GM19438 (cell line): Measurements from ENCODE around the gene BLCAP.

Source experiments
- ATAC-seq: cut with Tn5 transposase; IDR thresholded peaks from one replicate; pipeline ENCODE4 v1.9.1; 2021; ENCODE audit warnings: low read depth; ENCODE audit not compliant: unreplicated experiment

Gene BLCAP

DNA sequence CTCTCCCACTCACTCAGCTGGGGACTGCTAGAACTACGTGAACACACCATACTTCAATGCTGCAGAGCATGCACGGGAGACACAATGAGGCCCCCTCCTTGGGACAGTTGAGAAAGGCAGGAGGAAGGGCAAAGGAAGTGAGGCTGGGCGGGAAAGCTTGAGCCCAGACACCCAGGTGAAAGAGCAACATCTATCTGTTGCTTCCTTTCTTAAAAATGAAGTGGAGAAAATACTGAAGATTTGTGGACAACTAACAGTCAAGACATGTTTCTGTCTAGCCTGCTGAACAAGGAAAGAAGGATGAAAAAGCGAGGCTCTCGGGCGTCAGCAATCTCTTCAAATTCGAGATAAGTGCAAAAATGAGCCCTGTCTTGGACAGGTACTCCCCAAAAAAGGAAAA is 9.6 kb downstream of the BLCAP start:
- ATAC-seq = no peak

DNA sequence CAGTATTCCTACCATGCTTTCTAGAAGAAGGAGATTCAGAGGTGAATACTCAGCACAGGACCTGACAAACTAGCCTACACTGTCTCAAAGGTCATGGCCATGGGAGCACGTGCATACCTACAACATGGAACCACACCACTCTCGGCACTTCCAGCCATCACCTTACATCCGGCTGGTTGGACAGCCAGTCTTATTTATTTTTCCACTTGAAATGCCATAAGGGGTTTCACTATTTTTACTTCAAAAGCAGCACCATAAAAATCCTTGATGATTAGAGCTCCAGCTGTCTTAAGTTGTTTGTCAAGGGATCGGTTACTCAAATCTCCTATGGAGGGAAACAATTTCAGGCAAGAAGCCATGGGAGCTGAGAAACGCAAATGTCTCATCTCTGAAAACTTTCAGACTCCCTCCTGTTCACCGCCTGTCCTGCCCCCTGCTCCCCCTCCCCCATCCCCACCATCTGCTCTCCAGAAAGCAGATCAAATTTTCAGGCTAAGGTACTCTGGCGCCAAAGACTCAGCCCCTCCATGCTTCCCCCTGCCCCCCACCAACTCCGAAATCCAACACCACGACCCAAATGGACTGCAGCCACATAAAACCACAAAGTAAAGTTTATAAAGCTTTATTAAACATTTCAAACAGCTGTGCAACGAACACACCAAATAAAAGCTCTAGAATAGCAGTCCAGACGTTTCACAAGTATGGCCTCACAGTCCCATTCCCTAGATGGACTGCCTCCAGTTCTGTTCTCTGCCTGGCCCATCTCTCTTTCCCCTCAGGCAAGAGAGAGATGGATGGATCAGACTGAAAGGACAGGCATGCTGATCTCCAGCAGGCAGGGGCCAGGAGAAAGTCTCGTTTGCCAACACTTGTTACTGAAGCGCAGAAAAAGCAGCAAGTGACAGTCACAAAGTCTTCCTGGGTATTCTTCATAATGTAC is 10.6 kb downstream of the BLCAP start:
- no peak for ATAC-seq

DNA sequence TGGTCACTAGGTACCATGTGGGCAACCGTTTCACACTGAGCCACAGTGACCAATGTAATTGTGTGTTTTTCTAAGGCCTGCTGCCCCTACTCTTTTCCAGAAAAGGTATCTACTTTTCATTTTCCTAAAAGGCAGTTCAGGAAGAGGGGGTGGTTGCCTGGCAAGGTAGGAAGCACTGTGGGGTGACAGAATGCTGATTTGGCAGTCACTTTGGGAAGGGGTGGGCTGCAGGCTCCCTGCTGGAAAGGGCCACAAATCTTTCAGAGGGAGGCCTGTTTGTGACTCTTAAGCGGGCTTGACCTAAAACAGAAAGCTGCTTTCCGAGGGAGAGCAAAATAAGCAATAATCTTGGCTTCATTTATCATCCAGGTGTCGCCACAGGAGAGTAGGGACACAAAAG is 11.8 kb downstream of the BLCAP start:
- ATAC-seq = no peak

DNA sequence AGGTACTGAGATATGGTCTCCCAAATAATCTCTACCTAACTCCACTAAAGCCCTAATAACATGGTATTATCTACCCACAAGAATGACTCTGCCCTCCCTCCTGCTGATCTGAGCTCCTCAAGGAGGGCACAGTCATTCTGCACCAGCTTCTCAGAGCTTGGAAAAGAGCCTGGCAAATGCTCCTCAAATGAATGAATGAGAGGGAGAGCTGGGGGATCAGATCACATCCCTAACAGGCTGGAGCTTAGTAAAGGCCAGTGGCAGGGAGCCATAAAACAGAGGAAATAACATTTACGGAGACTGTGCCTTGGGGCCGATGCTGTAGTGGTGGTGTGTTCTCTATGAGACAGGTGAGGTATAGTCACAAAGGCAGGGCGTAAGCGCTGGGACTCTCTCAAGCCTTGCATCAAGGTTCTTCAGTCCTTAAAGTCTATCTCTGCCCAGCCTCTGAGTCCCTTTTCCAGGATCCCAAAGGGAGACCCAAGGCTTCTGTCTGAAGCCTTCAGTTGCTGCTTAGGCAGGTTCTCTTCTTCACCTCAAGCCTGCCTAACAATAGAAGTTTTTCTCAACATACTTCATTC is 13.8 kb downstream of the BLCAP start:
- ATAC-seq = no peak

DNA sequence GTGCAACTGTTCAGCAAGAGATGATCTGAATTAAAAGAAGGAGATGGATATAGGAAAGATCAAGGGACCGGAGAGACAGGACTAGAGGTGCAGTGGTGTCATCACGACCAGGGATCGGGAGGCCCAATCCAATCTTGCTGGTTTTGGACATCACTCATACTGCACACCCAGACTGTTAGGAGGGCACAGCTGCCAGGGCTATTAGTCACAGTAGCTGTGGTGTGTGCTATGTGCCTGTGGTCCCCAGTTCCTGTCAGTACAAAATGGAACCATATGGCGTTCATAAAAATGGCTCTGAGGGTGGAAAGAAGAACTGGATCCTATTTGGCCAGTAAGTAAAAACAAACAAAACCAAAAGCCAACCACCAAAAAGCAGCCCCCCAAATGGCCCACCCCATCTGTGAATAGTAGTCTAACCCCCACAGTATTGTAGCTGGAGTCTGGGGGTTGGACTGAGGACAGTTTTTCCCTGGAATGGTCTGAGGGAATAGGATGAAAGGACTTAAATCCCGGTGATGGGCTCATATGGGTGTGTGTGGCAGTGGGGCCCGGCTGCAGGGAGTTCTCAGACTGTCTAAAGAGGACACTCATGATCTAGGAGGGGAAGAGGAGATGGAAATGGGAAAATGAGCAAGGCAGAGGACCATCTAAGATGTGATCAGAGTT is 15.9 kb downstream of the BLCAP start:
- ATAC-seq = no peak

DNA sequence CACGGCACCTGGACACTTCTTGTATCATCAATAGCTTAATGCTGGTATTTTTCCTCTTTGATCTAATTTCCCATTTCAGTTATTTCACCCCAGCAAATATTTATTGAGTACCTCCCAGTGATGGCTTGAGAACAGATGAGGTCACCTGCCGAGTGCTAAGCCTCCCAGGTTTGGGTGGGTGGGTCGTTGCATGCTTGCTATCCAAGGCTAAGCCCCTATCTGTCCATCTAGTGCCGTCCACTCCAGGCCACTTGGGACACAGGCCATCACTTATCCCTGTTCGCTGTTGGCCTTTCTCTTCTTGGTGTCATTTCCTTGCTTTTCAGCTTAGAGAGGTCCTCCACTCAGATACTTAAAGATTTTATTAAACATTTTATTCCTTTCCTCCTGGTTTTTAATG is 17.4 kb downstream of the BLCAP start:
- ATAC-seq = no peak

DNA sequence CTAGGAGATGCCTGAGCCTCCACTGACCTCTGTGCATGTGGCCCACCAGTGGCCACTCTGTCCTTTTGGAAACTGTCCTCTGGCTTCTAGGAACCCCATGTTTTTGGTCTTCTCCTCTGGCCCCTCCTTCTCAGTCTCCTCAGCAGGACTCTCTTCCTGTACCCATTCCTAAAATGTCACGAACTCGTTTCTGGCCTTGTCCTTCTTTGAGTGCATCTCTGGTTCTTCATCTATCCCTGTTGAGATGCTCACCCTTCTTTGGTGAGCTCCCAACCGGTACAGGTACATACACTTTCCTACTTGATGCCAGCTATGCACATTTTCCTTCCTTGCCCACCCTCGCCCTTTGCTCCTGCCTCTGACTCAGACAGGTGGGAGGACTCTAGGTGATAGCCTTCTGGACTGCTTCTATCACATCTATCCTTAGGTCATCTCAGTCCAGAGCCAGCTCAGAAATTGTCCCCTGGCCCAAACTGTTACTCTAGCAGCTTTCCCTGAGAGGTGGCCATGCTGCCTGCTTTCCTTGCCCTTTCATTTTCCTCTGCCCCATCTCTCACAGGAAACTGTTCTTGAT is 21.4 kb downstream of the BLCAP start:
- ATAC-seq = no peak

DNA sequence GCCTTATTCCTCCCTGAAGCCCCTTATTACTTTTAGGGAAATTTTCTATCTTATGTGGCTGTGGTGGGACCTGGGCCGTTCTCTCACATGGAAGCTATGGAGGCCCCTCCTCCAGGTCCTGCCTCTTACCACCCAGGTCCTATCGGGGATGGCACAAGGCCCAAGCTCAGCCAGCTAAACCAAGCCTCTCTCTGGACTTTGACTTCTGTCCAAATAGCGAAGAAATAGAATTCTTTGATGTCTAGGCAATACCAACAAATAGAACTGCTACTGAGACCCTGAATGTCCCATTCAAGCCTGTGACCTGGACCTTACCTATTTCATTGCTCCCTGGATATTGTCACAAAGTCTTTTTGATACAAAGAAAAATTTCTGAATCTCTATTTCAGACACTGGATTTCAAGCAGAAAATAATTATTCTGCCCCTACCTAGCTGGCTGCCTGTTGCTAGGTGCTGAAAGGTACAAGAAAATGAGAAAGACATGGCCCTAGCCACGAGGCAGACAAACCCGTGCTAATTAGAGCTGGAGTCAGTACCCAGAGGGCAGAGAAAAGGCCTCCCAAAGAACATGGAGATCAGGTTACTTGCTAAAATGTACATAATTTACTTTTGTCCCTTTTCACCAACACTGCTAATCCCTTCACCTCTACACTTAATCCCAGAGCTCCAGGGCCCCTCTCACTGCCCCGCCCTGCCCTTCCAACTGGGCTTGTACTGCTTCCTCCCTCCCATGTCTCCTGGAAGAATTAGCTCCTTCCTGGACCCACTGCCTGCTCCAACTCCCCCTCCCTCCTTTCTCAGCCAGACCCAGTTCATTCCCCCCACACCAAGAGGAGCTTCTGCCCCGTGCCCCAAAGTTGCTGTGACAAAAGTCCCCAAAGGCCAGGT is 22.2 kb downstream of the BLCAP start:
- no peak for ATAC-seq

DNA sequence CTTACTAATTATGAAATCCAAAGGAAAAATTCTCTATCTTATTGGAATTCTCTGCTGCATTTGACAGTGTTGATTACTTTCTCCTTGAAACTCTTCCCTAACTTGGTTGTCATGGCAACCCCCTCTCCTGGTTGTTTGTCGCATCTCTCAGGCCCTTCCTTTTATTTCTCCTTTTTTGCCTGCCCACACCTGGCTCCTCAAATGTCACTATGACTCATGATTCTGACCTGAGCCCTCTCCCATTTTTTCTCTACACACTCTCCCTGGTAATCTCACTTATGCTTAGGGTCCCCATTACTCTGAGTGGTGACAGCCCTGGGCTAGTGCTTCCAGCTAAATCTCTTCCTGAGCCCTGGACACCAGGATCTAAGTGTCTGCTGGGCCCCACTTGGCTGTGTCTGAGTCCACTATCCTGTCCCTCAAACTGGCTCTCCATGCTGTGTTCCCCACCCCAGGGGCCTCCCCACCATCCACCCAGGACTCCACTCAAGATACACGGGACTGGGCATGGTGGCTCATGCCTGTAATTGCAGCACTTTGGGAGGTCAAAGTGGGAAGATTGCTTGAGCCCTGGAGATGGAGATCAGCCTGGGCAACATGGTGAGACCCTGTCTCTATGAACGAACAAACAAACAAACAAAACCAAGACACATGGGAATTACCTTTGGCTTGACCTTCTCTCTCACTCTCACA is 23.1 kb downstream of the BLCAP start:
- ATAC-seq = no peak

DNA sequence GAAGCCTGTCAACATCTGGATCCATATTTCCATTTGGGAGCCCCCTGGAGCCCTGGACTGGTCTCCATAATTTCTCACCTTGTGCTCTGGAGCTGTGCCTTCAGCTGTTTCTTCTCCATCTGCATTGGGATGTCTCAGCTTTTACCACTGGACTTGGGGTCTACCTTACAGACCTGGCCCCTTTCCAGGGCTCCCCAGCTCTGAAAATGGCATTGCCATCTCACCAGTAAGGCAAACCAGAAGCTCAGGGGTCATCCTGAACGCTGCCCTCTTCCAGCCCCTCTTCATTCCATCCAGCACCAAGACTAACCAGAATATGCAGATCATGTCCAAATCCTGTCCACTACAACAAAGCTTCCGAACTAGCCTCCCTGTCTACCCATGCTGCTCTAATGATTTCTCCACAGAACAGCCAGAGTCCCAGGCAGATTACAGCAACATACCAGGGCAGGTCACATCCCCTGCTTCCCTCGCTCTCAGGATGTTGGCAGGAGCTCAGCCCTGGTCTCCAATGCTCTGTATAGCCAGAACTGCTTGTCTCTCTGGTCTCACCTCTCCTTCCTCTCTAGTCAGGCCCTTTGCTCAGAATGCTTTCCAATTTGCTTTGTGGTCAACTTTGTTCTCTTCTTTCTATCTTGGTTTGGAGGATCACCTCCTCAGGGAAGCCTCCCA is 24.3 kb downstream of the BLCAP start:
- no peak for ATAC-seq

DNA sequence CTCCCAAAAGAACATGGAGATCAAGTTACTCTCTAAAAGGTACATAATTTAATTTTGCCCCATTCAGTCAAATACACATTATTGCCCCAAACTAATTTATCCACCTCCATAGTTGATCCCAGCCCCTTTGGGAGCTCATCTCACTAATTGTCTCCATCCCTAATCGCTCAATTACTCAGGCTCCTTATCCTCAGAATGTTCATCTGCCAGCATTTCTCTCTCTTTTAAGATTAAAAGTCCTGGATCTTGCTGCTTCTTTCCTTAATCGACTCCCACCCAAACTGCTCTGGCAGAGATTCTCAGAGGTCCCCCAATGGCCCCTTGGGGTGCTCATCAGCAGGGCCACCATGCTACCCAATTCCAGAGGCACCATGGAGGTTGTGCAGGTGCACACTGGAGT is 25.0 kb downstream of the BLCAP start:
- ATAC-seq = no peak

DNA sequence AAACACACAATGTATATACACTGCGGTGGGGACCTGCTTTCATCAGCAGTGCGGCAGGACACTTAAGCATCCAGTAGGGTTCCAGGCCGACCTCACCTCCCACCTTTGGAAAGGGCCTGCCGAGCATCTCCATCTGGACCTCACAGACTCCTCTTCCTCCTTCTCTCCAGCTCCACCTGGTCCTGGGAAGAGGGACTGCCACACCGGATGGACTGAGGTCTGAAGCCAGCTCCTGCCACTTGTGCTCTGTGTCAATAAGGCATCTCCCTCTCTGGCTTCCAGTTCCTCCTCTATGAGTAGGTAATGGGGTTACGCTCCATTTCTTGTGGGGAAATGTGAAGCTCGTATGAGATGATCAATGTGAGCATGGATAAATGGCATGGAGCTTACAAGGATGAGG is 25.7 kb downstream of the BLCAP start:
- no peak for ATAC-seq

DNA sequence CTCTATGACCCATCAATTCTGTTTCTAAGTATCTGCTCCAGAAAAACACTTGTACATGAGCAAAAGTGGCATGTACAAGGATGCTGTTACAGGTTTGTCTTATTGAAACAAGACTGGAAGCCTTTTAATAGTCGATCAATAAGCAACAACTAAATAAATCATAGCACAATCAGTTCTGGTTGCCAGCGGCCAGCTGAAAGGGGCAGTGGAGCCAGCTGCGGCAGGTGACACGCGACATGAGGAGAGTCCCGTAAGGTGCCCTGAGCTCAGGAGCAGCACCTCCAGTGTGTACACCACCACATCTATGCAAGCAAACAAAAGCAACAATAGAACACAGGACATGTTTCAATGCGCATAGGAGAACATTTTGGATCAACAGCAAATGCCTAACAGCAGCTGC is 27.4 kb downstream of the BLCAP start:
- ATAC-seq = no peak

DNA sequence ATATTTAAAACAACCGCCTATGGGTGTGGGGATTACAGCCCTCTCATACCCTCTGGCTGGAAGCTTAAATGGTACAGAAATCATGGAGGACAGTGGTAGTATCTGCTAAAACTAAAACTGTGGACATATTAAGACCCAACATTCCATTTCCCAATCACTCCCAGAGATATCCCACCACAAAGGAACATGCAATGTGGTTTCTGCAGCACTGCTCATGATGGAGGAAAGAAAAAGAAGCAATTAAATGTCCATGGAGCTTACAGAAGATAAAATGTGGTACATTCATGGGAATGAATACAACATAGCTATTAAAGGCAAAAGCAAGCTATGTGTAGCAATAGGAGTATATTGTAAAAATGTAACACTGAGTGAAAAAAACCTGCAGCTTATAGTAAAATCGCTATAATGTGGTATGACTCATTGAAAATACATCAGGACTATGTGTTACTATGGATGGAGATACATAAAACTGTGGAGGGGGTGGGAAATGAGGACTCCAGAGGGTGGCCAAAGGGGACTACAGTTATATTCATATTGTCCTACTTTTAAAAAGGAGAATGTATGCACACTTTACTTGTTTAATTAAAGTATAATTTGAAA is 29.5 kb downstream of the BLCAP start:
- ATAC-seq = no peak

DNA sequence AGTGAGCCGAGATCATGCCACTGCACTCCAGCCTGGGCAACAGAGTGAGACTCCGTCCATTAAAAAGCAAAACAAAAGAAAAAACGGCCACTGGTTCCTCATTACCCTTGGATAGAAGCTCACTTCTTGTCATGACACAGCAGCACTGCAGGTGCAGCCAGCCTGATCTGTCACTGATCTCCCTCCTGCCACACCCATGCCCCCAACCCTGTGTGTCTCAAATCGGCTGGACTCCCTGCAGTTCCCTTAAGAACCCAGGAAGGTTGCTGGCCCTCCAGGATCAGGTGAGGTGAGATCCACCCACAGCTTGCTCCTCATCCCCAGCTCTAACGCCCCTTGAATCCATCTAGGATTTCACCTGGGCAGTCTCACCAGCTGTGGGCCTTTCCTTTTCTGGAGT is 32.9 kb downstream of the BLCAP start:
- no peak for ATAC-seq

DNA sequence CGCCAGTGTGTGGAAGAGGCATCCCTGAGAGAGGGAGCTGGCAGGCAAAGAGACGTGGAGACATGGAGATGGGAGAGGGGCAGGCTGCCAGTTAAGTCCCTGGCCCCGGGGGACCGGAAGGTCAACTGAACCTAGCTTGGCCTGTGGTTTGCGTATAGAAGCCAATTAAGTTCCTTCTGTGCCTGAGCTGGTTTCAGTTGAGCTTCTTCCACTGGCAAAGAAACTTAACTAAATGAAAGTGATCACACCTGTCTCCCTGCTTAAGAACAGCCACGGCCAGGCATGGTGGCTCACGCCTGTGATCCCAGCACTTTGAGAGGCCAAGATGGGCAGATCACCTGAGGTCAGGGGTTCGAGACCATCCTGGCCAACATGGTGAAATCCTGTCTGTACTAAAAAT is 33.4 kb downstream of the BLCAP start:
- ATAC-seq = no peak

DNA sequence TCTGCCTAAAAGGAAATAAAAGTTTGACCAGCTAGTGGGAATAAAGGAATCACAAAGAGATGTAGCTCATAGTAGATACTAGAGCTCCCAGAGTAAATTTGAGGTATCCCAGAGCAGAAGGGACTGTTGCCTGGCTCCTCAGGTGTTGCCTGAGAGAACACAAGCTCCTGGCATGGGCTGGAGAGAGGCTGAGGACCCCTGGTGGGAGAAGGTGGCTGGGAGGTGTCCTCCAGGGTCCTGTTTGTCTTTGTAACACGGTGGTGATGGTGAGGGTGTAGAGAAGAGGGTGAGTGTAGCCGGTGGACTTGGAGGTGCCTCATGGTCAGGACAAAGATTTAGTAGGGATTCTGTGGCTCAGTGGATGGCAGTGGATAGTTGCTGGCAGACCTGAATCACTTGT is 34.7 kb downstream of the BLCAP start:
- no peak for ATAC-seq

DNA sequence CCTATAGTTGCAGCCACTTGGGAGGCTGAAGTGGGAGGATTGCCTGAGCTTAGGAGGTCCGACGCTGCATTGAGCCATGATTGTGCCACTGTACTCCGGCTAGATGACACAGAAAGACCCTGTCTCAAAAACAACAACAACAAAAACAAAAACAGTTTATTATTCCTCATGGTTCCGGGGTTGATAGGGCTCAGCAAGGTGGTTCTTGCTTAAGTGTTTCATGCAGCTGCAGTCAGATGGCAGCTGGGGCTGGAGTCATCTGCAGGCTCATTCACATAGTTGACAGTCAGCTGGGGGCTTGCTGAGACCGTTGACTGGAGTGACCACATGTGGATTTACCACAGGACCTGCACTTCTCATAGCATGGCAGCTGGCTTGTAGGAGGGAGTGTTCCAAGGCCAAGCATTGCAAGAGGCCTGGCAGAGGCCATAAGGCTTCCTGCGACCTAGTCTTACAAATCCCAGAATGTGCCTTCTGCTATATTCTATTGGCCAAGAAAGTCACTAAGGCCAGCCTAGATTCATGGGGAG is 35.5 kb downstream of the BLCAP start:
- ATAC-seq = no peak
